Keratinocyte (primary cell): Measurements from ENCODE around the gene NEU4. TPM values are rescaled to one million over a fixed set of nuclear protein-coding genes. Genes with fewer than 3 reads are reported as not detected.

Experiments
- DNase-seq: peaks from one replicate; pipeline ENCODE4 v3.0.0-alpha.2; 2011; ENCODE audit warnings: low read depth, missing footprints, low spot score
- FAIRE-seq: peaks from 2 replicates; lab custom pipeline; 2011; peaks lifted over from hg19 to GRCh38; lab: Jason Lieb, UNC
- H2AFZ ChIP-seq: 2 replicates; pipeline ENCODE4 v1.6.0; 2012; ENCODE audit warnings: low read length, control low read depth, inconsistent platforms; ENCODE audit not compliant: control insufficient read depth
- H3K27ac ChIP-seq: 2 replicates; pipeline ENCODE4 v1.5.1; 2011; ENCODE audit warnings: low read length; ENCODE audit not compliant: control insufficient read depth, insufficient read depth
- H3K27me3 ChIP-seq: 3 replicates; pipeline ENCODE4 v1.6.0; 2011; ENCODE audit warnings: low read length; ENCODE audit not compliant: control insufficient read depth, insufficient read depth; ENCODE audit errors: extremely low read depth
- H3K36me3 ChIP-seq, 2 experiments: 2 replicates in 1 of 2; 3 replicates in 1 of 2; pipeline ENCODE4 v1.5.1; 2011; ENCODE audit warnings: low read length in 2 of 2, mild to moderate bottlenecking in 1 of 2; ENCODE audit not compliant: control insufficient read depth in 2 of 2, insufficient read depth in 2 of 2; ENCODE audit errors: extremely low read depth in 1 of 2
- H3K4me1 ChIP-seq: 3 replicates; pipeline ENCODE4 v1.5.1; 2011; ENCODE audit warnings: low read length; ENCODE audit not compliant: control insufficient read depth, insufficient read depth; ENCODE audit errors: extremely low read depth
- H3K4me2 ChIP-seq: 3 replicates; pipeline ENCODE4 v1.6.0; 2011; ENCODE audit warnings: low read depth, low read length; ENCODE audit not compliant: control insufficient read depth, insufficient read depth; ENCODE audit errors: extremely low read depth
- H3K4me3 ChIP-seq, 3 experiments: fragments of 200-600 bp in 1 of 3; sonication (generic) in 1 of 3; 2 replicates in 2 of 3; 3 replicates in 1 of 3; pipeline ENCODE4 v1.5.1; 2011 to 2016; ENCODE audit warnings: low read length in 3 of 3, mild to moderate bottlenecking in 3 of 3, control low read depth in 2 of 3, inconsistent platforms in 1 of 3, low read depth in 1 of 3, mixed read lengths in 1 of 3, mixed run types in 1 of 3, moderate library complexity in 1 of 3; ENCODE audit not compliant: control insufficient read depth in 2 of 3, insufficient read depth in 2 of 3; ENCODE audit errors: extremely low read depth in 1 of 3
- H3K79me2 ChIP-seq: 2 replicates; pipeline ENCODE4 v1.6.0; 2012; ENCODE audit warnings: low read length; ENCODE audit not compliant: control insufficient read depth, insufficient read depth
- H3K9ac ChIP-seq: 3 replicates; pipeline ENCODE4 v1.6.0; 2011; ENCODE audit warnings: low read length; ENCODE audit not compliant: control insufficient read depth, insufficient read depth; ENCODE audit errors: extremely low read depth
- H3K9me1 ChIP-seq: 3 replicates; pipeline ENCODE4 v1.6.0; 2011; ENCODE audit warnings: low read length; ENCODE audit not compliant: control insufficient read depth, insufficient read depth; ENCODE audit errors: extremely low read depth
- H3K9me3 ChIP-seq: 2 replicates; pipeline ENCODE4 v1.5.1; 2012; ENCODE audit warnings: low read depth, low read length; ENCODE audit not compliant: control insufficient read depth
- H4K20me1 ChIP-seq: 3 replicates; pipeline ENCODE4 v1.6.0; 2011; ENCODE audit warnings: low read length; ENCODE audit not compliant: control insufficient read depth, insufficient read depth; ENCODE audit errors: extremely low read depth
- CTCF ChIP-seq, 3 experiments: IDR thresholded peaks in 1 of 3; conservative IDR thresholded peaks in 1 of 3; optimal IDR thresholded peaks in 1 of 3; 2 replicates in 2 of 3; 3 replicates in 1 of 3; pipeline versions ENCODE3 to v1.5.1; 2011; ENCODE audit warnings: low read length in 3 of 3, mild to moderate bottlenecking in 3 of 3, moderate library complexity in 2 of 3, control low read depth in 1 of 3, inconsistent platforms in 1 of 3; ENCODE audit not compliant: insufficient read depth in 2 of 3; ENCODE audit errors: extremely low read depth in 1 of 3
- EZH2 ChIP-seq: IDR thresholded peaks from one replicate; pipeline ENCODE4 v1.6.1; 2012; ENCODE audit warnings: inconsistent platforms, mild to moderate bottlenecking, low read length, moderate library complexity
- dilution Hi-C: fragments of 300-500 bp; cut with MboI; formaldehyde crosslinking; loops from one replicate; pipeline ENCODE4 v1.7.0; 2020; ENCODE audit warnings: low sequenced_read_pairs; ENCODE audit not compliant: extremely low pct_ligation_motif_present
- polyA plus RNA-seq, 5 experiments: library from polyadenylated mRNA; depleted of rRNA in 3 of 5; stranded (reverse) in 3 of 5; stranded (forward) in 1 of 5; unstranded in 1 of 5; fragments of >200 nt; gene quantifications; 1 replicate in 1 of 5; 2 replicates in 3 of 5; 3 replicates in 1 of 5; pipeline versions ENCODE4 v1.2.1 to v1.2.3, GENCODE V29; 2011 to 2012; ENCODE audit warnings: missing spikeins in 2 of 5, low read depth in 1 of 5, low replicate concordance in 1 of 5

NEU4 gene
- polyA plus RNA-seq, 1 donor (not counting 4 experiments of a cell fraction or from before 2014, with no cell fraction given): not detected

- no peak for FAIRE-seq
- DNase-seq: no peak
- dilution Hi-C loops: no loop called here
- TF ChIP-seq EZH2 (no peak), CTCF (optimal IDR thresholded peaks at IDR 0.05 in 1 of 3, IDR thresholded peaks at IDR 0.05 in 1 of 3, conservative IDR thresholded peaks at IDR 0.05 in 1 of 3; ENCODE audit: extremely low read depth in 1 of 3, insufficient read depth in 2 of 3, low read length in 3 of 3) (no peak)
- no peak overlapping the region for H3K9ac ChIP-seq
- H3K4me2 ChIP-seq: no peak overlapping the region
- no peak overlapping the region for H3K27ac ChIP-seq
- H3K4me1 ChIP-seq: no peaks in the 10 kb centered on the region
- H3K9me1 ChIP-seq: no peaks in the 10 kb centered on the region
- H4K20me1 ChIP-seq: peaks cover 2% of the 10 kb centered on the region
- peaks cover 12% of the 10 kb centered on the region for H3K27me3 ChIP-seq
- no peaks in the 10 kb centered on the region for H3K79me2 ChIP-seq
- H2AFZ ChIP-seq: no peak overlapping the region
- H3K9me3 ChIP-seq: no peaks in the 10 kb centered on the region
- no peak overlapping the region for H3K4me3 ChIP-seq
- no peaks in the 10 kb centered on the region for H3K36me3 ChIP-seq
Measured at GRCh38 chr2:241768251-241768711, 40.7 kb upstream of the NEU4 start.

GRCh38 chr2:241768850-241769249 is 40.1 kb upstream of the NEU4 start:
- no peak for DNase-seq
- no peak for FAIRE-seq
- no peak for TF ChIP-seq EZH2
- TF ChIP-seq CTCF (optimal IDR thresholded peaks at IDR 0.05 in 1 of 3, IDR thresholded peaks at IDR 0.05 in 1 of 3, conservative IDR thresholded peaks at IDR 0.05 in 1 of 3; ENCODE audit: extremely low read depth in 1 of 3, insufficient read depth in 2 of 3, low read length in 3 of 3): no peak

More at GRCh38 chr2:241768850-241769249, 40.1 kb upstream of the NEU4 start:
- peaks cover 18% of the 10 kb centered on the region for H3K27me3 ChIP-seq
- no peak overlapping the region for H3K4me2 ChIP-seq
- H3K36me3 ChIP-seq: no peaks in the 10 kb centered on the region
- no peak overlapping the region for H3K4me3 ChIP-seq
- no peaks in the 10 kb centered on the region for H3K9me3 ChIP-seq
- H3K4me1 ChIP-seq: no peaks in the 10 kb centered on the region
- no peak overlapping the region for H3K9ac ChIP-seq
- H4K20me1 ChIP-seq: peaks cover 2% of the 10 kb centered on the region
- dilution Hi-C loops: no loop called here
- H2AFZ ChIP-seq: no peak overlapping the region
- no peaks in the 10 kb centered on the region for H3K79me2 ChIP-seq
- no peaks in the 10 kb centered on the region for H3K9me1 ChIP-seq
- no peak overlapping the region for H3K27ac ChIP-seq
